GM19452 (cell line): Measurements from ENCODE around the gene GFRA1.
"Not testable (repeated sequence)": the region's sequence is repeated elsewhere in the genome, so short reads cannot be mapped to it uniquely, and the experiment has no call there.

Experiments used
- ATAC-seq: cut with Tn5 transposase; IDR thresholded peaks from one replicate; pipeline ENCODE4 v1.9.1; 2021; ENCODE audit not compliant: unreplicated experiment

GFRA1 gene

DNA sequence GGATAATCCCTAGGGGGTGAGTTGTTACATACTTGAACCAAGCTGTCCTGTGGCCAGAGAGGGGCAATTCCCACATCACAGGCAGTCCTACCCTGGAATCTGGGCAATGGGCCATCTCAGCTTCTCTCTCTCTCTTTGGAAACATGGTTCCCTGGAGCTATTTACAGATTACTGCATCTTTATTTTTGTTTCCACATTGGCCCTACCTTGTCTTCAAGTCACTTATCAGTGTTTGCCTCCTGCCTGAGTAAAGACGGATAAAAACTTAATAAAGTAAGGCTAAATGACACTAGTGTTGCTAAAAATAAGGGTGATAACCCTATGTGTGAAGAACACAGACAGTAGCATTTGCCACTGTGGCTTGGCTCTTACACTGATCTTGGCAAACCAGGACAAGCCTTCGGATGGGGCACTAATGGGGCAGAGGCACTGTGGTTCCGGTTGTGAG is 228.2 kb downstream of the GFRA1 start:
- ATAC-seq = no peak

DNA sequence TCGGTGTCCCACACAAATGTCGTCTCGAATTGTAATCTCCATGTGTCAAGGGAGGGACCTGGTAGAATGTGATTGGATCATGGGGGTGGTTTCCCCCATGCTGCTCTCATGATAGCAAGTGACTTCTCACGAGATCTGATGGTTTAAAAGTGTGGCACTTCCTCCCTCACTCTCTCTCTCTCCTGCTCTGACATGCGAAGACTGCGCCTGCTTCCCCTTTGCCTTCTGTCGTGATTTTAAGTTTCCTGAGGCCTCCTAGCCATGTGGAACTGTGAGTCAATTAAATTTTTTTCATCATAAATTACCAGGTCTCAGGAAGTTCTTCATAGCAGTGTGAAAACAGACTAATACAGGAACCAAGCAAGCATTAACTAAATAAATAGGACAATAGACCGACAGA is 229.1 kb downstream of the GFRA1 start:
- no peak for ATAC-seq

DNA sequence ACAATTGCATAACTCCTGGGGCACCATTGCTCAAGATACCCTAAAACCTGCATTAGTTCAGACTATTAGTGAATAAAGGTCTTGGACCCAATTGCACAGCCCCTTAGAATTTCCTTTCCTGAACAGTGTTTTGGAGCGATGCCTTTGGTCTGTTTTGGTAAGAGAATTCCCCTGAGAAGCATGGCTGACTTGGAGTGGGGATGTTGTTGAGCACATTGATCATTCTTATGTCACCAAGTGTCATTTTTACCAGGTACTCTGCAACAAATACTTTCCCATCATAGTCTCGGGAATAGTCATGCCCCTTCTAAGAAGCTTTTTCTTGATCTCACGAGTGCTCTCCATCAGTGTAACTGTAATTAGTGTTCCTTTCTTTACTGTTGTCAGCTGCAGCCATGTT is 229.7 kb downstream of the GFRA1 start:
- ATAC-seq = no peak

DNA sequence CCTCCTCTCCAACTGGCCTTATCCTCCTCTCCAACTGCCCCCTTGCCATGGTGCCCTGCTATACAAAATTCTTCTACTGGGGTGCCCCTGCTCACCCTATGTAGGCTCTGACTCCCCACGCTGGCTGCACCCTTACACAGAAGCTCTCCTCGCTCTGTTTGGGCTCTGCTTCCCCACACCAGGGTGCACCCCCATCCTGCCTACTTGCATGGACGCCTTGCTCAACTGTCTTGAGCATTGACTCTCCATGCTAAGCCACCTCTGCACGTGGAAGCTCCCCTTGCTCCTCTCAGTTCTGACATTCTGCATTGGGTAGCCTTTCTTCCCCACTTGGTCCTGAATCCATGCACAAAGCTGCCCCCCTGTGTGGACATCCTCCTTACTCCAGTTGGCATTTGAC is 231.1 kb downstream of the GFRA1 start:
- ATAC-seq = no peak

DNA sequence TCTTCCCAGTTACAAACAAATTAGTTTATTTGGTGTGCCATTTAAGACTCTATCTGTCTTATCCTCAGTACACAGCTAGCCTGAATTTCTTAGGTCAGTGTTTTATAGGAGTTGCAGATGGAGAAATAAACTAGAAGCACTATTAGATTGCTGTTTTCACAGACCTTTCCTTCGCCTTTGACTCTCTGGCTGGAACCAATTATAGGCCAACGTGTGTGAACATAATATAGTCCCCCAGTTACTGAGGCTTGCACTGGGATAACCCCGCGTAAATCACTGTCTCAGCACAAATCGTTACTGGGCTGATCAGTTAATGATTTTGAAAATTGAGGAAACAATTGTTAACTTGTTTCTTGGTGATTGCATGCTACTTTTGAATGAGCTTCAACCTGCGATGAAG is 233.4 kb downstream of the GFRA1 start:
- ATAC-seq = no peak

DNA sequence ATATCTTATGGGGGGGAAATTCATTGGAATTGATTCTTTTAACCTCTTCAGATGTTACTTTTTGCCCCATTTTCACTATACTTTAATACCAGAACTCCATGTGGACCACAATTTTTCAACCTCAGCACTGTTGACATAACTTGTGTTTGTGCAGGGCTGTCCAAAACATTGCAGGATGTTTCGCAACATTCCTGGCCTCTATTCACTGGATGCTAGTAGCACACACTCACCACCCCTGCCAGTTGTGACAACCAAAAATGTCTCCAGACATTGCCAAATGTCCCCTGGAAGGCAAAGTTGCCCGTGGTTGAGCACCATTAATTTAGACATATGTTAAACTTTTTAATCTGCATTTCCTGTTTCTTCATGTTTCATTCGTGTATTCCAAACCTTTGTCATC is 234.7 kb downstream of the GFRA1 start:
- ATAC-seq = no peak

DNA sequence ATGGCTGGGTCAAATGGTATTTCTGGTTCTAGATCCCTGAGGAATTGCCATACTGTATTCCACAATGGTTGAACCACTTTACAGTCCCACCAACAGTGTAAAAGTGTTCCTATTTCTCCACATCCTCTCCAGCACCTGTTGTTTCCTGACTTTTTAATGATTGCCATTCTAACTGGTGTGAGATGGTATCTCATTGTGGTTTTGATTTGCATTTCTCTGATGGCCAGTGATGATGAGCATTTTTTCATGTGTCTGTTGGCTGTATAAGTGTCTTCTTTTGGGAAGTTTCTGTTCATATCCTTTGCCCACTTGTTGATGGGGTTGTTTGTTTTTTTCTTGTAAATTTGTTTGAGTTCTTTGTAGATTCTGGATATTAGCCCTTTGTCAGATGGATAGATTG is 237.6 kb downstream of the GFRA1 start:
- not testable (repeated sequence) for ATAC-seq

DNA sequence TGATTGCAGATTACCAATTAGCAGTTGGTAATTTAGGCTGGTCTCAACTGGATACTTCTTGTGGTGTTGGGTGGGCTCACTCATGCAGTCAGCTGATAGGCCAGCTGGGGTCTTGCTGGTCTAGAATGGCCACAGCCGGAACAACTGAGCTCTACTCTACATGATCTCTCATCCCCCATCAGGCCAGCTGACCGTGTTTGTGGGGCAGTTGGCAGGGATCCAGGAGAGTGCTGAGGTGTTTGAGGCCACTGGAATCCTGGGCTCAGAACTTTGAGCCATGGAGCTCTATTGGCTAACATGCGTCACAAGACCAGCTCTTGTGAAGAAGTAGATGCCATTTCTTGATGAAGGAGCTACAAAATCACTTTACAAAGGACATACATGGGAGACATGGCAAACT is 242.4 kb downstream of the GFRA1 start:
- no peak for ATAC-seq

DNA sequence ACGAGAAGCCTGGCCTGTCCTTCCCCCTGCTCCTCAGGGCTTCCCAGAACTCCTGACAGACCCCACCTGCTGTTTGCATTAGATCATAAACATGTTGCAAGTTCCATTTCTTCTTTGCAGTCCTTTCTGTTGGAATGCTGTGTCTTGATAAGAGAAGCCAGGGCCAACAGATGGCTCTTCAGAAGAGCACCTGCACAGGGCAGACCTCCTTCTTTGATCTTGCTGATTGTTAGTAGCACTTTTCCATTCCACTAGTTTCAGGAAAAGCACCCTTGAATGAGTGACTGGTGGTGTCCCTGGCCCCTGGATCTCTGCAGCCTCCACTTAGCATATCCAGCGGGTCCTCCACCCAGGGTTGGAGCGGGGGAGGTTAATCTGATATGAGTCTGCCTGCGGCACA is 243.2 kb downstream of the GFRA1 start:
- ATAC-seq = no peak

DNA sequence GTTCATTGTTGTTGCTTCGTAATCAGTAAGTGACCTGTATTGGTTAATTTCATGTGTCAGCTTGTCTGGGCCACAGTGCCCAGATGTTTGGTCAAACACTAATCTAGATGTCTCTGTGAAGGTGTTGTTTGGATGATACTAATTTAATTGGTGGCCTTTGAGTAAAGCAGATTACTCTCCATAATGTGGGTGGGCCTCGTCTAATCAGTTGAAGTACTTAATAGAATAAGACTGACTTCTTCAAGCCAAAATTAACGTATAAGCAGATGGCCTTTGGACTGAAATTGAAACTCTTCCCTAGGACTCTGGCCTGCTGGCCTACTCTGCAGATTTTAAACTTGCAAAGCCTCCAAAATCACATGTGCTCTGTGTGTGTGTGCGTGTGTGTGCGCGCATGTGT is 245.7 kb downstream of the GFRA1 start:
- no peak for ATAC-seq

DNA sequence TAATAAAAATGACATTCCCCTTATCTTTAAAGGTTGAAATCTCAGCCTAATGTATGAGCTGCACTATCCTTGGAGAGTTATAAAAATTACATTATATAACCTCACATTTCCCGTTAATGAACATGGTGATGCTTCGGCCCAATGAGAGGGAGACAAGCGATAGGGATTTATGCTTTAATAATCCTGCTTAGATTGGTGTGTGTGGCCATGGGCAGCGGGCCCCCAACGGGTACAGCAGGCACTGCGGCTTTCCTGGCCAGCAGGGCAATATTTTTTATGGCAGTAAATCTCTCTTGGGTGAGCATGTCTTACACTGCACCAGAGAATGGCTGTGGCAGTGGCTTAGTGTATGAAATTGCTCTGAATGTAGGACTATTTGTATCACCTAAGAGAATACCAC is 246.3 kb downstream of the GFRA1 start:
- ATAC-seq = no peak

DNA sequence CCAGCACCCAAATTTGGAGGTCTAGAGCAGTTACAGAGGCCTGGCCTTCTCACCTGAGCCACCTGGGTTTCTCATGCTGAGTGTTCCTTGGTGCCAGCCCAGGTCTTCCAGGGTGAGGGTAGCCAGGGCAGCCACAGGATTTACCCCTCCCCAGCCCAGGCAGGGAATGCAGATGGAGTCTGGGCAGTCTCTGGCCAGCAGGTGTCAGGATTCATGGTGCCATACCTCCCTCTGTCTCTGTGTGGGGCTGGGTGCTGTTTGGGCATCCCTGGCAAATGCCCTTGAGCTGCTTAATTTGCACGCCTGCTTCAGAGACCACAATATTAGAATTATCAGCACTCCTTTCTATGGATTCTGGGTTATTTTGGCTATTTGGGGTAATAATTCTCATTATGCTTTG is 246.7 kb downstream of the GFRA1 start:
- ATAC-seq = no peak

DNA sequence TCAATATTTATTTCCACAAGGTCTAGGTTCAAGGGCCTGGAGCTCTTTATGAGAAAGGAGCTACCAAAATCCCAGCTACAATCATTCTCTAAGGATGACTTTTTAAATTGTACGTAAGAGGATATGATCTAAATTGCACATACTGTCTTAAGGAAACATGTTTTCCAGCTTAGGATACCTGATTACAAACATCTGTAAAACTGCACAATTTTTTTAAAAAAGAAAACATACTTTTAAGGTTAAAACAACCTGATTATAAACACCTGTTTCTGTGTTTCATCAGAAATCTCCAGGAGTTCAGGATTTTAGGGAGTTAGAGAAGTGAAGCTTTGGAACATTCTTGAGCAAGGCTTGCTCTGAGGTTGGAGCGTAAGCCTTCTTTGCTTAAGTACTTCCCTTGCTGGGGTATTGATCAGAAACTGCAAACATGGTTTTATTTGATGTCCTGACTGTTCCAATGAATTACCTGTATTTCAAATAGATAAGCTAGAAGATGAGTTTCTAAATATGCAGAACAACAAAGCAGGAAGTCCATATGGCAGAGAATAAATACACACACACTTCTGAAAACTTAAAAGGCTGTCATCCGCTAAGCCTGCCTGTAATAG is 248.6 kb downstream of the GFRA1 start:
- no peak for ATAC-seq

DNA sequence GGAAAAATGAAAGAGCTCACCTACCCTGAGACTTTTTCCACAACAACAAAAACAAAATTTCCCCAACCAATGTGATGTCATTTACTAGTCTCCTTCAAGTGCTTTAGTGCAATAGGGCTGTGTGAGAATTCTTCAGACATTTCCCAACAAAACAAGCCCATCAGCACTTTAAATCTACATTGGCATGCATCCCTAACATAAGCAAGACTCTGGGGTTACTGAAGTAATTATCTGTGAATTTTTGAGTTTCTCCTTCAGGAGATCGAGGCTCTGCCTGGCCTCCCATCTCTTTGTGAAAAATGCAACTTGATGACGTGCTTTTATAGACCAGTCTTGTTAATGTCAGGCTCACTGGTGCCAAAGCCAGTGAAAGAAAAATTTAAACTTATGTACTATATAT is 255.6 kb downstream of the GFRA1 start:
- ATAC-seq = no peak

DNA sequence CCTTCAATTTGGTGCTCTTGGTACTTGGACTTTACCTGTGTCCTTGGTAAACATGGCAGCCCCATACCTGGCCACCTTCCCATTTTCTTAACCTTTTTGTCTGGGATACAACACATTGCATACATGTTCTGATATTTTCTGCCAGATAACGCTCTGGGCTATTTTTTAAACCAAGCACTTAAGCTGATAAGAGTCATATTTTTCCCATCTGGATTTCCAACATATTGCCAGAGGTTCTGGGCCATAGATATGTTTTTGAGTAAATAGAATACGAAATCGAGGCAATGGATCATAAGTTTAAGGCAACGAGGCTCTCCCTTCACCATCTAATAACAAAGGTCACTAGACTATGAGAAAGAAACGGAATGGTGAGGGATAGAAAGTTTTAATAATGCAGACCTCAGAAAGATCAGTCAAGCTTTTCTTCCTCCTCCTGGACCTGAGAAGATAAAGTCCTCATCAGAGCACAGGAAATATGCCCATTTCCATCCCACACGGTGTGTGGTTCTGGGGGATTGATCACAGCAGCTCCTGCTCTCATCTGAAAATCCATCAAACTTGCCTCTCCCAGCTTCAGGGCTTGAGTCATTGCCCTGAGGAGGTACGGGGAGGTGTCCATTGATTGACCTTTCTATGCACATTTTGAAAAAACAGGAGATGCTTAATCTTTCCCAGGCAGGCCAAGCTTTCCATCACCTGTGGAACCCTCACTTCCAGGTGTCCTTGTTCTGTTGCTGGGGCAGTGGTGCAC is 257.2 kb downstream of the GFRA1 start:
- no peak for ATAC-seq

DNA sequence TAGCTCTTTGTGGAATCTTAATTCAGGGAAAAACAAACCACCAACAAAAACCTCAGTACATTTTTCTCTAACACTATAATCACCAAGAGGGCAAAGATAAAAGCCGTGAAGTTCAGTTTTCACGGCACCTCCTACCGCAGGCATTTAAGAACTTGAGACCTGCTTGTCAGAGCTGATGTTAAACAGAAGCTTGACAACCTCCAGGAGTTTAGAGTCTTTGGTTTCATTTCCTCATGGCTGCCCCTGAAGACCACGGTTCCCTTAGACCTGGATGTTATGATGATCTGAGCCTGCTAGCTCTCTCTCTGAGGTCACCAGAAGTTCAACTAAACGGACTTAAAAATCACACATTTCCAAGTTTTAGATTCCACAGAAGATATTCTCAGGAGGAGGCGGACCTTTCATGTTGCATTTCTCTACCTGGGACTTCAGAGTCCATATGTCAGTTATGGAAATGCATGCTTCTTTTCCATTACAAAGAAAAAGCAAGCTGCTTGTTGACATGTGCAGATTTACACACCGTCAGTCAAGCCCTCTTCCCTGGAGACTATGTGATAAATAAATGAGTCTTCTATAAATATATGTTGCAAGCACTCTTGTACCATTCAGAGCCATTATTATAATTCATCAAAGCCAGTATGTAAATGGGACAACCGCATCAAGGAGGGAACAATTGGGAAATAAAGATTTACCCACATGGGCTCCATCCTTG is 258.0 kb downstream of the GFRA1 start:
- no peak for ATAC-seq

DNA sequence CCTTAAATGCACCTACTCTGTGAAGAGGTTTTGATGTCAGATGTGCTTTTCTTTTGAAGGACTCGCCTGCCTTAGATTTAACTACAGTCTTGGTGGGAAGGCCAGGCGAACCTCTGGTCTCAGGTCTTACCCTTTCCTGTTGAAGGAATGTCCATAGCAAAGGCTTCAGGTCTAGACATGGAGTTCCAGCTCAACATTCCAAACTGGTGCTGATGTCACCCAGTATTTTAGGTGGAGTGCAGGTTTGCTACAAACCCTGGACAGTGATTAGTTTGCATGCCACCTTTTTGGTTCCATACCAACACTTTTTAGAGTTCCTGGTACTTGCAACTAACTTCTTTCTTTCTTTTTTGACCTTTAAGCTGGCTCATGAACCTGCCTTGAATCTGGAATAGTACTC is 258.7 kb downstream of the GFRA1 start:
- no peak for ATAC-seq

DNA sequence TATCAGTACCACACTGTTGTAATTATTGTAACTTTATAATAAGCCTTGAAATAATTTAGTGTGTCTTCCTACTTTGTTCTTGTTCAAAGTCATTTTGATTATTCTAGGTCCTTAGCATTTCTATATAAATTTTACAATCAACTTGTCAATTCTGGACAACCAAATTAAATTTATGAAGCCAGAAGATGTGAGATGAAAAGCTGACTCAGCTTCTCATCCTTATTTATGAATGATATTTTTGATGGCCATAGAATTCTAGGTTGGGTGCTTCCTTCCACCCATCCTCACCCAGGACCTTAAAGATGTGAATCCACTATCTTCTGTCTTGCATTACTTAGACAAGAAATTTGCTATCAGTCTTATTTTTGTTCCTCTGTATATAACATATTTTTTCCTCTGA is 261.1 kb downstream of the GFRA1 start:
- ATAC-seq = no peak

DNA sequence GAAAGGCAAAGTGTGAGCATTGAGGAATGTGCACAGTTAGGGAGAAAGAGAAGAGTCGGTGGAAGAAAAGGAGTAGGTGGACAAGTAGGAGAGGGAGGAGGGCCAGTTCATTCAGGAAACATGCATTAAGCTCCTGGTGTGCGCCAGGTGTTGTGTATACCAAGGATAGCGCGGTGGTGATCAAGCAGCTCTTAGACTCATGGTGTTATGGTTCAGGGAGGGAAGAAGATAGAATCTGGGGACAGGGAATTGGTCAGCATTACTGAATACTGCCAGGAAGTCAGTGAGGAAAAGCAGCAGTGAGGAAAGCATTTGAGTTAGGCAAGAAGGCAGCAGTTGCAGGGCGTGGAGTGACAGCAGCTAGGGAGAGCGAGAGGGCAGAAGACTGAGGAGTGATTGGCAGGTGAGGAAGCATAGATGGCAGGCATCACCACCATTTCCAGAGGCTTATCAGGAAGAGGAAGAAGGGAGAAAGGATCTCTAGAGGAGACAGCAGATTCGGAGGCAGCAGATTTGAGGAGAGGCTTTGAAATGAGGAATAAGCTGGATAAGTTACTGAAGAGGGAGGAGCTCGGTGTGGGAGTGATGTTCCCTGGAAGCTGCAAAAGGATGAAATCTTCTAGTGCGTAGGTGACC is 265.6 kb downstream of the GFRA1 start:
- ATAC-seq = no peak
